Natural killer cell (primary cell): ENCODE data around the gene SLC38A5. TPM values are rescaled to one million over a fixed set of nuclear protein-coding genes. Genes with fewer than 3 reads are reported as not detected.

ENCODE experiments used
- ATAC-seq, 3 donors: fragments of 150-1000 bp in 2 of 3; fragments of 200-7000 bp in 1 of 3; cut with Tn5 transposase; 1 replicate in 1 of 3; 2 replicates in 2 of 3; pipeline ENCODE4 v1.10.0; 2021; ENCODE audit warnings: mild to moderate bottlenecking in 2 of 3, moderate library complexity in 2 of 3
- DNase-seq, 2 donors: peaks; one replicate each; pipeline versions ENCODE4 v3.0.0 to v3.0.0-alpha.2; 2013 to 2021; ENCODE audit warnings: mixed read lengths in 1 of 2
- H3K27ac ChIP-seq: one replicate; pipeline ENCODE4 v1.5.1; 2013; ENCODE audit warnings: mild to moderate bottlenecking, low read length
- H3K27me3 ChIP-seq: one replicate; pipeline ENCODE4 v1.6.1; 2013; ENCODE audit warnings: low read length; ENCODE audit not compliant: control insufficient read depth, insufficient read depth
- H3K36me3 ChIP-seq: one replicate; pipeline ENCODE4 v1.6.1; 2013; ENCODE audit warnings: low read length; ENCODE audit not compliant: control insufficient read depth, insufficient read depth
- H3K4me1 ChIP-seq: one replicate; pipeline ENCODE4 v1.6.1; 2013; ENCODE audit warnings: low read length; ENCODE audit not compliant: control insufficient read depth, insufficient read depth
- H3K4me3 ChIP-seq: one replicate; pipeline ENCODE4 v1.5.1; 2013; ENCODE audit warnings: low read length
- H3K9me3 ChIP-seq: one replicate; pipeline ENCODE4 v1.6.1; 2013; ENCODE audit warnings: low read length; ENCODE audit not compliant: control insufficient read depth, insufficient read depth
- H3K27ac Mint-ChIP-seq, 2 donors: one replicate each; pipeline ENCODE4 v1.8.0; 2022; ENCODE audit warnings: mild to moderate bottlenecking in 2 of 2, mixed read lengths in 2 of 2, moderate library complexity in 1 of 2
- H3K27me3 Mint-ChIP-seq, 2 donors: one replicate each; pipeline ENCODE4 v1.8.0; 2022; ENCODE audit warnings: low read depth in 2 of 2, mixed read lengths in 2 of 2
- H3K36me3 Mint-ChIP-seq: one replicate; pipeline ENCODE4 v1.8.0; 2022; ENCODE audit warnings: mixed read lengths
- H3K4me1 Mint-ChIP-seq, 2 donors: one replicate each; pipeline ENCODE4 v1.8.0; 2022; ENCODE audit warnings: mixed read lengths in 2 of 2
- H3K4me3 Mint-ChIP-seq: one replicate; pipeline ENCODE4 v1.8.0; 2022; ENCODE audit warnings: mild to moderate bottlenecking, moderate library complexity, mixed read lengths
- H3K9me3 Mint-ChIP-seq, 2 donors: one replicate each; pipeline ENCODE4 v1.8.0; 2022; ENCODE audit warnings: mixed read lengths in 2 of 2
- CTCF ChIP-seq: fragments of 200-600 bp; IDR thresholded peaks from one replicate; pipeline ENCODE4 v1.8.0; 2022; ENCODE audit warnings: antibody characterized with exemption
- WGBS: methylation state at CpG from one replicate; pipeline ENCODE4 v1.1.7; 2013; ENCODE audit warnings: missing lambda C conversion rate; ENCODE audit not compliant: insufficient coverage; 5-methylcytosine and 5-hydroxymethylcytosine counted together
- intact Hi-C: fragments of 100-400 bp; cut with micrococcal nuclease; formaldehyde crosslinking; loops from one replicate; pipeline ENCODE4 v1.14.2; 2022
- total RNA-seq, 4 donors: library from RNA; stranded (reverse); fragments of 120-200 nt in 1 of 4; gene quantifications; one replicate each; pipeline versions ENCODE4 v1.2.3 to v1.2.4, GENCODE V29; 2013 to 2022

SLC38A5 gene
- total RNA-seq, 3 donors from 2014 or later (not counting 1 experiment from before 2014, with no cell fraction given) = 20.3 to 25.1 (median 24.7) TPM

- intact Hi-C loops = no loop called here
- WGBS = 94% methylated on average over 4 of the region's 4 CpGs
- H3K9me3 Mint-ChIP-seq = no peaks in the 10 kb centered on the region
- H3K27ac Mint-ChIP-seq = no peak overlapping the region
- Histone ChIP-seq H3K4me1 (peaks cover 11% of the 10 kb centered on the region), H3K27ac (no peak overlapping the region), H3K36me3 (peaks cover 3% of the 10 kb centered on the region), H3K9me3 (no peaks in the 10 kb centered on the region), H3K27me3 (no peaks in the 10 kb centered on the region), H3K4me3 (no peak overlapping the region)
- no peak overlapping the region for H3K4me3 Mint-ChIP-seq
- no peaks in the 10 kb centered on the region for H3K27me3 Mint-ChIP-seq
- no peak for TF ChIP-seq CTCF
- DNase-seq (no peak), ATAC-seq (no peak)
- H3K4me1 Mint-ChIP-seq = peaks cover 7 to 33% of the 10 kb centered on the region in 2 donors
- H3K36me3 Mint-ChIP-seq = no peaks in the 10 kb centered on the region
Measured at GRCh38 chrX:48513670-48514069, 43.6 kb upstream of the SLC38A5 start.

GRCh38 chrX:48512371-48512935, 42.4 kb upstream of the SLC38A5 start:
- Mint-ChIP-seq H3K4me1 (peaks cover 7 to 37% of the 10 kb centered on the region in 2 donors), H3K4me3 (no peak overlapping the region), H3K36me3 (no peaks in the 10 kb centered on the region), H3K27ac (no peak overlapping the region), H3K27me3 (no peaks in the 10 kb centered on the region), H3K9me3 (no peaks in the 10 kb centered on the region)
- intact Hi-C loops = no loop called here
- no peak overlapping the region for H3K27ac ChIP-seq
- H3K4me3 ChIP-seq = no peak overlapping the region
- DNase-seq (no peak), ATAC-seq (no peak)
- peaks cover 3% of the 10 kb centered on the region for H3K36me3 ChIP-seq
- 99% methylated on average over 15 of the region's 20 CpGs for WGBS
- TF ChIP-seq CTCF = no peak
- H3K4me1 ChIP-seq = peaks cover 16% of the 10 kb centered on the region
- no peaks in the 10 kb centered on the region for H3K27me3 ChIP-seq
- H3K9me3 ChIP-seq = no peaks in the 10 kb centered on the region

GRCh38 chrX:48511560-48511959, 41.5 kb upstream of the SLC38A5 start:
- H3K36me3 Mint-ChIP-seq = no peaks in the 10 kb centered on the region
- Histone ChIP-seq H3K4me3 (no peak overlapping the region), H3K27ac (no peak overlapping the region), H3K4me1 (peaks cover 16% of the 10 kb centered on the region), H3K9me3 (no peaks in the 10 kb centered on the region), H3K27me3 (no peaks in the 10 kb centered on the region), H3K36me3 (peaks cover 3% of the 10 kb centered on the region)
- no peak overlapping the region for H3K4me3 Mint-ChIP-seq
- H3K9me3 Mint-ChIP-seq = no peaks in the 10 kb centered on the region
- 92% methylated on average over 4 of the region's 4 CpGs for WGBS
- intact Hi-C loops = no loop called here
- no peaks in the 10 kb centered on the region for H3K27me3 Mint-ChIP-seq
- no peak for TF ChIP-seq CTCF
- DNase-seq (no peak), ATAC-seq (no peak)
- H3K27ac Mint-ChIP-seq = peak overlapping the region in 1 of 2 donors; percentile 39
- peaks cover 7 to 31% of the 10 kb centered on the region in 2 donors for H3K4me1 Mint-ChIP-seq

GRCh38 chrX:48509619-48510018, 39.6 kb upstream of the SLC38A5 start:
- no peaks in the 10 kb centered on the region for H3K9me3 Mint-ChIP-seq
- no peaks in the 10 kb centered on the region for H3K27me3 Mint-ChIP-seq
- peak overlapping the region; percentile 90 for H3K4me3 Mint-ChIP-seq
- TF ChIP-seq CTCF = no peak
- no peaks in the 10 kb centered on the region for H3K36me3 Mint-ChIP-seq
- Histone ChIP-seq H3K4me1 (peaks cover 16% of the 10 kb centered on the region), H3K27me3 (no peaks in the 10 kb centered on the region), H3K36me3 (no peaks in the 10 kb centered on the region), H3K27ac (no peak overlapping the region), H3K4me3 (peak overlapping the region; percentile 84), H3K9me3 (no peaks in the 10 kb centered on the region)
- DNase-seq = no peak
- no peak for ATAC-seq
- H3K27ac Mint-ChIP-seq = peak overlapping the region; percentile 65 to 94
- intact Hi-C loops = no loop called here
- H3K4me1 Mint-ChIP-seq = peaks cover 7 to 31% of the 10 kb centered on the region in 2 donors
- WGBS = 83% methylated on average over 11 of the region's 11 CpGs
